GM19324 (cell line): Measurements from ENCODE around the gene ZCCHC7.
"Not testable (repeated sequence)": the region's sequence is repeated elsewhere in the genome, so short reads cannot be mapped to it uniquely, and the experiment has no call there.

Experiments used
- ATAC-seq: cut with Tn5 transposase; IDR thresholded peaks from one replicate; pipeline ENCODE4 v1.9.1; 2021; ENCODE audit warnings: mild to moderate bottlenecking, moderate library complexity; ENCODE audit not compliant: unreplicated experiment, low FRiP score

The ZCCHC7 gene

GRCh38 chr9:37202091-37202490 is 81.7 kb downstream of the ZCCHC7 start:
- no peak for ATAC-seq

- not testable (repeated sequence) for ATAC-seq
These were observed 83.1 kb downstream of the ZCCHC7 start for GRCh38 chr9:37203456-37203855.

GRCh38 chr9:37206121-37206620 is 85.8 kb downstream of the ZCCHC7 start:
- ATAC-seq, result no peak

- ATAC-seq, result no peak
These were observed 89.3 kb downstream of the ZCCHC7 start for GRCh38 chr9:37209431-37210386.

GRCh38 chr9:37210737-37211523 is 90.6 kb downstream of the ZCCHC7 start:
- no peak for ATAC-seq

GRCh38 chr9:37212435-37212834 is 92.1 kb downstream of the ZCCHC7 start:
- no peak for ATAC-seq

- no peak for ATAC-seq
These were observed 95.0 kb downstream of the ZCCHC7 start for GRCh38 chr9:37215381-37215780.

- ATAC-seq, result no peak
These were observed 95.5 kb downstream of the ZCCHC7 start for GRCh38 chr9:37215830-37216229.

- no peak for ATAC-seq
These were observed 96.8 kb downstream of the ZCCHC7 start for GRCh38 chr9:37217161-37217560.

GRCh38 chr9:37218800-37219425 is 98.5 kb downstream of the ZCCHC7 start:
- ATAC-seq, result no peak

GRCh38 chr9:37220971-37221370 is 100.6 kb downstream of the ZCCHC7 start:
- no peak for ATAC-seq

- ATAC-seq, result no peak
These were observed 101.2 kb downstream of the ZCCHC7 start for GRCh38 chr9:37221489-37222106.

GRCh38 chr9:37229455-37229854 is 109.1 kb downstream of the ZCCHC7 start:
- no peak for ATAC-seq

- ATAC-seq, result no peak
These were observed 109.6 kb downstream of the ZCCHC7 start for GRCh38 chr9:37229882-37230482.

- no peak for ATAC-seq
These were observed 116.4 kb downstream of the ZCCHC7 start for GRCh38 chr9:37236822-37237221.

GRCh38 chr9:37238122-37238521 is 117.7 kb downstream of the ZCCHC7 start:
- no peak for ATAC-seq

- ATAC-seq, result no peak
These were observed 119.0 kb downstream of the ZCCHC7 start for GRCh38 chr9:37239224-37239859.

GRCh38 chr9:37239921-37240320 is 119.5 kb downstream of the ZCCHC7 start:
- no peak for ATAC-seq

GRCh38 chr9:37241340-37241739 is 121.0 kb downstream of the ZCCHC7 start:
- no peak for ATAC-seq
